Activated CD4-positive, alpha-beta T cell treated with anti-CD3 and anti-CD28 coated beads for 24 hours (primary cell): Measurements from ENCODE around the gene UBR4.
"Not testable (repeated sequence)": the region's sequence is repeated elsewhere in the genome, so short reads cannot be mapped to it uniquely, and the experiment has no call there.

ENCODE experiments used
- DNase-seq, 2 donors: peaks; one replicate each; pipeline ENCODE4 v3.0.0-alpha.2; 2020; ENCODE audit warnings: low read depth in 2 of 2

Gene UBR4

GRCh38 chr1:19190468-19190867, 19.6 kb downstream of the UBR4 start:
- DNase-seq = no peak

GRCh38 chr1:19189270-19189669, 20.8 kb downstream of the UBR4 start:
- no peak for DNase-seq

DNA sequence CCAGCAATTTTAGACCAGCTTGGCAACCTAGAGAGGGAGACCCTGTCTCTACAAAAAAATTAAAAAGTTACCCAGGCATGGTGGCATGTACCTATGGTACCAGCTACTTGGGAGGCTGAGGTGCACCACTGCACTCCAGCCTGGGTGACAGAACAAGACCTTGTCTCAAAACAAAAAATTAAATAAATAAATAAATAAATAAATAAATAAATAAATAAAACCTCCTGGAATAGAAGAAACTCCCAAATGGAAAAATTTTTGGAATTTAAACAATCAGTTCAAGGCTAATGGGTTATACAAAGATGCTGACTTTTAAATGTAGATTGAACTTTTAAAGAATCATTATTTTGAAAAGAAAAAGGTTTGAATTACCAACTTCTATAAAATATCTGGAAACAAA, 22.2 kb downstream of the UBR4 start:
- DNase-seq = no peak

GRCh38 chr1:19186001-19186400, 24.1 kb downstream of the UBR4 start:
- no peak for DNase-seq

- no peak for DNase-seq
These were observed 27.8 kb downstream of the UBR4 start for GRCh38 chr1:19182223-19182622.

DNA sequence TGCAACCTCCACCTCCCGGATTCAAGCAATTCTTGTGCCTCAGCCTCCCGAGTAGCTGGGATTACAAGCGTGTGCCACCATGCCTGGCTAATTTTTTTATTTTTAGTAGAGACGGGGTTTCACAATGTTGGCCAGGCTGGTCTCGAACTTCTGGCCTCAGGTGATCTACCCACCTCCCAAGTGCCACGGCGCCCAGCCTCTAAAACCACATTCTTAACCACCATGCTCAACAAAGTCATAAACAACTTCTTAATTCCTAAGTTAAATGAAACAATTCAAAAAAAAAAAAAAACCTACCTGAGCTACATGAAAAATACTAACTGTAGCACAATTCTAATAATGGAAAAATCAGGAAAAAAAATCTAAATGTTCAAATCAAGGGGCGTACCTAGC, 29.8 kb downstream of the UBR4 start:
- DNase-seq = not testable (repeated sequence)

DNA sequence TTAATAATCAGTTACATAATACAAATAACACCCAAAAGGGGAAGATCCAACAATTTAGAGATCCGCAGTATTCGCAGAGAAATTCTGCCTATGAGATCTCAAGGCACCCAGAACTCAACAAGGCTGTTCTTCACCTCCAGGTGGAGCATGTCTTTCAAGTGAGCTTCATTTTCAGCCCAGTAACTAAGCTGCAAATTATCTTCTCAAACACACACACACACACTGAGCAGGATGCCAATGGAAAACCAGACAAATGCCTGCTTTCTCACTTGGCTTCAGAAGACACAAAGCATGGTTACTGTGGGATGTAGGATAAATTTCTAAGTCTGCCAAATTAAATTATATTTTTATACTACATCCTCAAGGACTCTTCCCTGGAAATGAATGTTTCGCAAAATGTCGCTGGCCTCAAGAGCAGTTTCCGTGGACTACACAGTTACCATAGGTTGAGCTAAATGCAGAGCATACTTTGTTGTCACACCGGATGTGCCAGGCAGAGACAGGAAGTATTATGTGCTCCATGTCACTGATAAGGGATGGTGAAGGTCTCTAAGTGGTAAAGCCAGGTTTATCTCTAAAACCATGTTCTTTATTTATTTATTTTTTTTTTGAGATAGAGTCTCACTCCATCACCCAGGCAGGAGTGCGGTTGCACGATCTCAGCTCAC, 30.3 kb downstream of the UBR4 start:
- DNase-seq = no peak

DNA sequence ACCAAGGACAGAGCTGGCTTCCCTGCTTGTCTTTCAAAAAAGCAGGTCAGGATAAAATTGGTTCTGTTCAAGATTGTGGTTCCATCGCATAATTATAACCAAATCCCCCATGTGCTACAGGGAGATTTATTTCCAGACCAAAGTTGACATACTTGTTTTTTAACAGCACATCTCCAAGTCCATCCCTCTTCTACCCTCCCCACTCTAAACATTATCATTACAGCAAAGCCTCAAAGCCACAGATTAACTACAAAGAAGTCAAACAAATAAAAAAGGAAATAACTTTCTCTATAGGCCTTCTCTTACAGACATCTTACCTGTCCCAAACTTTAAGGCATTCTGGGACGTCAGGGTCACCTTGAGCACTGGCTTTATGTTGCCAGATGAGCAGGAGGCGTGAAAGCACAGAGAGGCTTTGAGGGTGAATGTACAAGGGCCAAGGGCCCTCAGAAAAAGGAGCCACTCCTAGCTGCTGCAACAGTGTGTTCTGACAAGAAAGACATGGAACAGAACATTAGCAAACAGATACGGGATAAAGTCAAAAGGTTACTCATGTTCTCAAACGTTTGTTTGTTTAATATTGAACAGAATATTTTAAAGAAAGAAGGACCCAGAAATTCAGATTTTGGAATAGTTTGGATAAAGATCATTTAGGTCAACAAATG, 31.2 kb downstream of the UBR4 start:
- DNase-seq = no peak

DNA sequence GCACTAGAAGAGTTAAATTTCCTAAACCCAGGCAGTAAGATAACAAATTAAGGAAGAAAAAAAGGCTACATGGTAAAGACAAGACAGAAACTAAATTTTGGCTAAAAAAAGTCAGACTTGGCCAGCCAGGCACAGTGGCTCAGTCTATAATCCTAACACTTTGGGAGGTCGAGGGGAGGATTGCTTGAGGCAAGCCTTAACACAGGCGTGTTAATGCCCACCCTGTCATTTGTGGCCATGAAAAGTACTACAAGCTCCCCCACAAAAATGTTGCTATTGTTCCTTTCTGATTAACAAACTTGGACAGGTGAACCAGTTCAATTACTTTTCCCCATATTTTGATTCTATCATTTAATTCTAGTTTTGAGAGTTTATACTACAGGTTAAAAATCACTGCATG, 32.3 kb downstream of the UBR4 start:
- DNase-seq = no peak

DNA sequence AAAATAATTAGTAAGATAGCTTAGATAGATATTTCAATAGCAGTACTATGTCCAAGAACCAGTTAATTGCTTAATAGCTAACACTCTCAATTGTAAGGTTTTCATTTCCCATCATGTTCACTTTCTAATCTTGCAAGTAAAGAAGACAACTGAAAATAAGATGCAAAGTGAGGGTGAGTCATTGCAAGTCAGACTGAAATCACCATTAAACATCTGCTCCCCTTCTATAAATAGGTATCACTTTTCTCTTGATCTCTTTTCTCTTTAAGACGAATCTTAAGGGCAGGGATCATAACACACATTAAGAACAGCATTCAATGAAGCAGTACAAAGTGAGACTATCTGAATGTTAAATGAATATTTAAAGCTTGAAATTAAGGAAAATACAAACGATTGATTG, 40.4 kb downstream of the UBR4 start:
- DNase-seq = no peak

- DNase-seq = no peak
These were observed 42.9 kb downstream of the UBR4 start for GRCh38 chr1:19167140-19167539.

DNA sequence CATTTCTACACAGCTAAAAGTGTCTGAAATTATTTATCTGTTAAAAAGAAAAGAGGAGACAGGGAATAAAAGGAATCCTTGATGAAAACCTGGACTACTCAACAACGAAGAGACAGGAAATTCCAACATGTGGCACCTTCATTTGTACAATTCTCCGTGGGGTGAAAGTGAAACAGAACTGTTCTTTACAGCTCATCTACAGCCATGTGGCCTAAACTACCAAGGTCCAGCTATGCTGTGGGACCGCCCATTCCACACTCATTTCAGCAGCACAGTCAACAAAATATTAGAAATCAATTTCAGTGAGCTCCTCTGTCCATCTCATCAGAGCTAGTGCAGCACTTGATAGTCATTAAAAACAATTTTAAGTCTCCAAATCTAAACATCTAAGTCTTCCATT, 44.0 kb downstream of the UBR4 start:
- DNase-seq = no peak

DNA sequence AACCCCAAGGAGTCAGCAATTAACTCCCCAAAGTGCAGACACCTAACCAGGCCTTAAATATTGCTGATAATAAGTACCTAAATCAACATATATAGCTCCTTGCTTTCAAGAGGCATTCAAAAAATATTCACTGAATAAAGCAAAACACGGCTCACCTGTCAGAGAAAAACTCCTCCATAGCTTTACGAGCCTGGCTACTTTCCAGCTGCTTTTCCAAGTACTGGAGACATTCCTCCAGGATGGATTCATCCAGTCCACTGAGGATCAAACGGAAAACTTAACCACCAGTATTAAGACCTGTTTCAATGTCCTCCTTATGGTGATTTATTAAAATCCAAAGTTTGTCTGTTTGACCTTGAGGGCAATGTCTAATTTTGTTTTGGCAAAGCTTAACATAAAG, 44.6 kb downstream of the UBR4 start:
- no peak for DNase-seq

GRCh38 chr1:19164274-19165015, 45.6 kb downstream of the UBR4 start:
- DNase-seq = no peak

- DNase-seq = no peak
These were observed 46.8 kb downstream of the UBR4 start for GRCh38 chr1:19163261-19163660.

DNA sequence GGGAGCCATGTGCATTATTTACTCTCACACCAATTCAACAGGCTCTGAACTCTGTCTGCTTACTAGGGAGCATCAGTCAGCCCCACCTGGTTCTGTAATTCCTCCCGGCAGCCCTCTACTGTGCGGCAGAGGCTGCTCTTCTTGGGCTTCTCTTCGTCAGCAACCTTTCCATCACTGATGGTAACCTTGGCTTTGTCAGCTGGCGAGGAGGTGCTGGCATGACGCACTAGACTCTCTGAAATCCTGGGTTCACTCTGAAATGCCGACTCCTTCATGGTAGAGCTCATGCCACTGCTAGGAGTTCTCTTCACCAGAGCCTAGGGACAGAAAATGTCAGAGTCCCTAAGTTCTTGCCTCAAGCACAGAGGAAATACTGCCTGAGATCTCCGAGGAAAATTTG, 49.2 kb downstream of the UBR4 start:
- DNase-seq = no peak

DNA sequence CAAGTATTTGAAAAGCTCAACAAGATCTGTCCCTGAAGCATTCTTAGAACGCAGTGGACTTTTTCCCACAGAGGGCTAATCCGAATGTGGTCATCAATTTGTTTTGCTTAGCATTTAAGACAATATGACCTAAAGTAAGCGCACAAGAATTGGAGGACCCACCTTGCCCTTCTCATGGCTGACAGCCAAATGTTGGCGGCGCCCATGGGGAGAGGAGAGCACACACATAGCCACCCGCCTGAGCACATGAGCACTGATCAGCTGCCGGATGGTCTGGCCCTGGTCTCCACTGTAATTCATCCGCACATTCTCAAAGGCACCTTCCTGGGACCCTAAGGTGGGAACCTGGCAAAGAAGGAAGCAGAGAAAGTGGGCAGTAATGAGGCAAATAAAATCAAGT, 52.4 kb downstream of the UBR4 start:
- no peak for DNase-seq

GRCh38 chr1:19156676-19157075, 53.4 kb downstream of the UBR4 start:
- DNase-seq = no peak

DNA sequence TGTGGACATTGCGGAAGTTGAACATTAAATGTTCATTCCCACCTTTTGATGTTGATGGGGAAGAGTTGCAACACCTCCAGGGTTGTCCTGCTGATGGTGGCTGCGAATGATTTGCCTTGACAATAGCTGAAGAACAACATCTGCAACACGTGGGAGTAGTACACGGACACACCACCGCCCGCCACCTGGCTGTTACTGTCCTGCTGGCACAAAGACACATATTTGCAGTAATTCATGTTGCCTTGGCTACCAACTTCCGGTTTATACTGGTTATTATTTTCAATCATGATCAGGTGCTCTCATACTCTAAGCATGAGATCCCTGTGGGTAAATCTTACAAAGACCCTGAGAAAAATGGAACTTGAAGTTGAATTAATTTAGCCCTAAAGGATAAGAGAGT, 55.2 kb downstream of the UBR4 start:
- no peak for DNase-seq

GRCh38 chr1:19153169-19153568, 56.9 kb downstream of the UBR4 start:
- DNase-seq = no peak

GRCh38 chr1:19151537-19151936, 58.5 kb downstream of the UBR4 start:
- no peak for DNase-seq

DNA sequence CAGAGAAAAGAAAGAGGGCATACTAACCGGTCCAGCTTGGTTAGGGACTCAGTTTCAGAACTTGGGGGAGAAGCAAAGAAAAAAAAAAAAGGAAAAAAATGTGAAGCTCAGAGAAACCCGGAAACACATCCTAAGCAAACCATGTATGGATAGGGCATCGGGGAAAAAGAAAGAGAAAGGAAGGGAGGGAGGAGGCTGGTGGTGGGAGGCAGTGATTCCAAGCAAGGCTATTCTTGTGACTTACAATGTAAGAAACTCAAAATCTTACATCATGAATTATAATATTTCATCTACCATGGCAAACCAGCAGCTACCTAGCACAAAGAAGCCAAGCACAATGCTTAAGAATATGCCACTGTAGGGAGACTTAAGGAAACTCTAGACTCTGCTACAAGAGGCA, 60.3 kb downstream of the UBR4 start:
- DNase-seq = no peak

DNA sequence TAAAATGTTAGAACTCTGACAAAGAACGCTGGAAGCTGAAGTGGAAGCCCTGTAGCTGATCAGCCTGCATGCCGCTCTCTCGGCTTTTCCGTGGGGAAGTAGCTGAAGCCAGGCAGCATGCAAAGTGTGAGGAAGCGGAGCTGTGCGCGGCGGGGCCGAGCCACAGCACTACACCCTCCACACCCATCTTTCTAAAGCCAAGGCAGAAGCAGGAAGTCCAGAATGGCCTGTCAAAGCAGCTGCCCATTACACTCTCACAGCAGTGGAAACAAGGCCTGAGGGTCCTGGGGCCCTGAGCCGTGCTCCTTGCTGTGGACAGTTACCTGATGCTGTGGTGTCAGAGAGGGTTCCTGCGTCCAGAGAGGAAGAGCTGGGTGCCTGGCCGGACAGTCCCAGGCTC, 69.6 kb downstream of the UBR4 start:
- DNase-seq = no peak
